NCI-H2107 (cell line): ENCODE measurements around the gene PHF21A.

Source experiments
- DNase-seq: peaks from one replicate; lab custom pipeline; 2025; lab: John Stamatoyannopoulos, UW

The PHF21A gene

DNA sequence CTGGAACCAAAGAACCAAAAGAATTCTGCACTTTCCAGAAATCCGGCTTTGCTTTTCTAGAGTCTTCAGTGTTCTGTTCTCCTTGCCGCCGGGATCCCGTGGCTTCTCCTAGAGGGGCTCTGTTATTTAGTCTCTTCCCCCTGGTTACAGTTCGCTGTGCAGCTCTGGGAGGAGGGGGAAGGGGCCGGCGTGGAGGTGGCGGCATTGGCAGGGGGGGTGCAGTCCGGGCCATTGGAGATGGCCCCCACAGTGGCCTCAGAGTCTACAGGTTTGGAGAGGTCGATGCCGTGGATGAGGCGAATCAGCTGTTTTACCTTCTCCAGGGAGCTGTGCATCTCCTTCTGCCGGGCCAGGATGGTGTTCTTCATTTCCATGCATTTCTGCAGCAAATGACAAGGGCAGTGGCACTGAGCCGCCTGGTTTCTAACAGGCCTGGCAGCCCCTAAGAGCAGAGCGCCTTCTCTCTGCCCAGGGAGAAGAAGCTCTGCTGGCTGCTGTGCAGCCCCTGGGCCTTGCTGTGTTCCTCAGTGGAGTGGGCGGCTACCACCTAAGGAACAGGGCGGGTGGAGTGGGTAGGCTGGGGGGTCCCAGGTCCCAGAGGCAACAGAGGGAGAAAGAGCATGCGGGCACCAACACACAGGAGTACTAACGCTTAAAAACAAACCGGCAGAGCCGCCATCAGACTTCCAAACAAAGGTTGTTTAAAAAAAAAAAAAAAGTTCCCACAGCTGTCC is 187.2 kb downstream of the PHF21A start:
- DNase-seq: no peak

DNA sequence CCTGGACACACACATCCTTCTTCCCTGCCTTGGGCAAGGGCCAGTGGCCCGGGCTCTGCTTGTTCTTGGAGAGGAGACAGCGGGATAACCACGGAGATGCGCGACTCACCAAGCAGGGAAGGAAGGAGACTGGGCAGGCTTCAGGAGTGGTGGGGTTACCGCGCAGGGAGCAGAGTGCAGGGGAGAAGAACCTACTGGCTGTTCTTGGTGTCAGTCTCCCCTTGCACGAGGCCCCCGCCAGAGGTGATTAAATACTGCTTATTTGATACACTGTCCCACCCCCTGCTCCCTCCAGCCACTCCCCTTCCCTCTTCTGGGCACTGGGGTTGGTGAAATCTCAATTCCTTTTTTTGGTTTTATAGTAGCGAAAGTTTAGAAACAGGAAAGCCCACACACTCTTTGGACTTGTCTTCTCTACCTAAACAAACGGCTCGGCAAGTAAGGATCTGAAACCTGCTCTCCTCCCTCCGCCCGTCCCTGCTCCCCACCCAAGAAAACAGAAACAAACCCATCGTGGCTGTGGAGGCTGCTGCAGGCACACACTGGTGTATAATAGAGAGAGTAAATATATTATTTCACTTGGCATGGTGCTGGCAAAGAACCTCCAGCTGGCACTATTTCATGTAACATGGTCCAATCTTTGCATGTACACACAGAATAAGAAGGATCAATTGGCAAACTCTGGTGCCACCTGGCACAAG is 188.0 kb downstream of the PHF21A start:
- no peak for DNase-seq

DNA sequence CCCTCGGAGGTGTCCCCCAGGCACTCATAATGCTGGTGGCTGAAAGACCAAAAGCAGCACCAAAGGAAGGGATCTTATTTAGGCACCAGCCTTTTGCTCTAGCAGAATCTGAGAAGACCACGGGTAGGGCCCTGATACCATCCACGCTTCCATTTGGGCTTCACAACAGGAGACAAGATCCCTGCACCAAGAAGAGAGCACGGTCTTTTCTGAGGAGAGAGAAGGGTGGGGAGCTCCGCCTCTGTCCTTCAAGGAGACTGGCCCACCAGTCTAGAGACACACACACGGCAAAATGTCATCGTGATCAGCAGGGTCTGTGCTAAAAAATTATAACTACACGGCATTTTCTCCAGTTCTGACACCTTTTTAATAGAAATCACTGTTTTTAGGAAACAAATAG is 189.0 kb downstream of the PHF21A start:
- DNase-seq: no peak

DNA sequence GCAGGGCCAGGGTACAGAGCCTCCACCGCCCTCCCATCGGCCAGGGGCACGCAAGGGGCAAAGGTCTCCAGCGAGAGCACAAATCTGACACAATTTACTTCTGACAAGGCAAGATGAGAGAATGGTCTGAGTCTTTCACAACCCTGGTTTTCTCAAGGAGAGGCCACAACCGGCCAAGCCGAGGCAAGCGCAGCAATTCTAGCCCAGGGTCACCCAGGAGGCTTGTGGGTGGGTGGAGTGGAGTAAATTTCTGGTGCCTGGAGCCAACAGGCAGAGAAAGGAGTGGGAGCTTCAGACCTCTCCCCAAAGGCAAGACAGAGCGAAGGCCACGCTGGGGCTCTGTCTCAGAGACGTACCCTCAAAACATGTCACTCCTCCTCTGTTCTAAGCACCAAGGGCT is 189.5 kb downstream of the PHF21A start:
- DNase-seq: no peak

DNA sequence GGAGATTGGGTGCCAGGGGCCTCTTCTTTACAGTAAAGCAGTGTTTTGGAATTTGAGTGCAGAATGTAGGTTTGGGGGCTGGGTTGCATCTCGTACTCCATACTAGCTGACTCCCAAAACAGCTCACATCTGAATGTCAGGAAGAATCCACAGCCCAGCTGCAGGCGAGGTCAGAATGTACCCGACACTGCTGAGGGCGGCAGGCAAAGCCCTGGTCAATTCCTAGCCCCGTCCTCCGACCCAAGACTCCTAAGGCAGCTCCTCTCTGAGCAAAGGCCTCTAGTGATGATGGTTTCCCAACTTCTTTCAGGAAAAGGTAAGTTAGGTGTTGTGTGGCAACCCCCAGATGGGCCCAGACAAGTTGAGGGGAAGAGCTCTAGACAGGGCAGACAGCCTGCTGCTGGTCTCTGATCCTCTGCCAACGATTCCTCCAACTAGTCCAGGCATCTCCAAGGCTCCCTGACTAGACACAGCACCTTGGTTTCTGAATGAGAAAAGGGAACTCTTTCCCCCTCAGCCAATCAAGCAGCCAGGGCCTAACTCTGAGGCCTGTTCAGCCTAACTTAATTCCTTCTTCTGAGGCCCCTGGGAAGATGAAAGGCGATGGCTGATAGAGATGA is 190.2 kb downstream of the PHF21A start:
- DNase-seq: no peak

DNA sequence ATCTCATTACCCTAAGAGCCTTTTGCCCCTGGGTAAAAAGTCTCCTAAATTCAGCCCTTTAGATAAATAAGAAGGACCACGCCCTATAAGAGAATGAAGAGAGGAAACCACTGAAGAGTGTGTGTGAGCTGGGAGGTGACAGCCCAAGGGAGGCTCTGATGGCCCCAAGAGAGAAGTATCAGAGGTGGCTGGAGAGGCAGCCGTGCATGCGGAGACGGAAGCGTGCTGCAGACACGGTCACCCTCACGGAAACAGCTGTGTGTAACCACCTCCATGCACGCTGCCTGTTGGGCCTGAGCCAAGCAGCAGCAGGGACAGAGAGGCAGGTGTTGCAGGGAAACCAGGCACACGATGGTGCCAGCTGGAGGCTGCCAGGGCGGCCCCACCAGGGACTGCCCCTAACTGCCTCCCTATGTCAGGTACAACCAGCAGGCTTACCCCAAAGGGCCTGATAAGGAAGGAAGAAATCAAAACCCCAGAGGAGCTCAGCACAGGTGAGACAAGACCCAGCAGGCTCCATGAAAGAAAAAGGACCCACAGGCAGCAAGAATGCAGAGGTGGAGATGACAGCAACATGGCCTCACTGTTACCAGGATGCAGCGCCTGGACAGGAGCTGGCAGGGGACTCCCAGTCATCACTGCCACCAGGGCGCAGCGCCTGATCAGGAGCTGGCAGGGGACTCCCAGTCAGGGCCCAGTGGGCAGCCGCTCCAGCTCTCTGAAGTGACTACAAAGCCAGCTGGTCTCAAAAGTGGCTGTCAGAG is 191.0 kb downstream of the PHF21A start:
- DNase-seq: peak; percentile 64

DNA sequence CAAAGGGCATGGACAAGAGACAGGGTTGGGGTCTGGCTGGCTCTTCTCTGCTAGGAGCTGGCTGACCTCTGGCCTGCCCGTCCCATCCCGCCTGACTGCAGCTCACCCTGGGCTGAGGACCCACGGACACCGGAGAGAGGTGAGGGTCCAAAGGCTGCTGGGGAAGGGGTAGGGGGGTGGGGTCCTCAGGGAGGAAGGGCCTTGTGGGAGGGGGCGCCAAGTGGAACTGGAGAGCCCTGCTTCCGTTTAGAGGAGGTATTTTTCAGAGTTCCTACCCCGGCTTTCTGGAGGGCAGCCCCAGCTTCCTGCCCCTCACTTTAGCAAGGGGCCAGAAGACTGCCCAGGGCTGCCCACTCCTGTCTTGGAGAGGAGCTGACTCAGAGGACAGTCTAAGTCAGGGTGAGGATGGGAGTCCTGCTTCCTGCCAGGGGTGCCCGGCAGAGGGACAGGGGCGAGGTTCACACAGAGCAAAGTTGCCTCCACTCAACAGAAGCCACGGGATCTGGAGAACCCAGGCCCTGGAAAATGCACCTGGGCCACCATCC is 191.7 kb downstream of the PHF21A start:
- no peak for DNase-seq

DNA sequence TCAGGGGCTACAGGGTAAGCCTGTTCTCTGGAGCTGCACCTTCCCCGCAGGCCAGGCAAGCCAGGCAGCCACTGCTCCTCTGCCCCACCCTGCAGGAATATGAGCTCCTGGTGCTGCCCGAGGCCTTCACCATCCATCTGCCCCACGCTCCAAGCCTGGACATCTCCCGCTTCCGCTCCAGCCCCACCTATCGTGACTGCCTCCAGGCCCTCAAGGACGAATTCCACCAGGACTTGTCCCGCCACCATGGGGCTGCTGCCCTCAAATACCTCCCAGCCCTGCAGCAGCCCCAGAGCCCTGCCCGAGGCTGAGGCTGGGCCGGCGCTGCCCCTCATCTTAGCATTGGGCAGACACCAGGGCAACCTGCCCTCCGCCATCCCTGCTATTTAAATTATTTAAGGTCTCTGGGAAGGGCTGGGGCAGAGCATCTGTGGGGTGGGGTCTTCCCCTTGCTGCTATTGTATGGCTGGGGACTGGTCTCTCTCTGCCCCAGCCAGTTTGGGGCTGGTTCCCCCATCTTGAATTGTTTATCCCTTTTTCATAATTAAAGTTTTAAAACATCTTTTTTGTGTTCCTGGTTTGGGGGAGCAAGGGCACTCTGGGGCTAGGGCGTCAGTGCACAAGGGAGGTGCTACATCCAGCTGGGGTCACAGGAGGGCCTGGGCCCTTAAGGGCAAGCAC is 192.6 kb downstream of the PHF21A start:
- DNase-seq: no peak

DNA sequence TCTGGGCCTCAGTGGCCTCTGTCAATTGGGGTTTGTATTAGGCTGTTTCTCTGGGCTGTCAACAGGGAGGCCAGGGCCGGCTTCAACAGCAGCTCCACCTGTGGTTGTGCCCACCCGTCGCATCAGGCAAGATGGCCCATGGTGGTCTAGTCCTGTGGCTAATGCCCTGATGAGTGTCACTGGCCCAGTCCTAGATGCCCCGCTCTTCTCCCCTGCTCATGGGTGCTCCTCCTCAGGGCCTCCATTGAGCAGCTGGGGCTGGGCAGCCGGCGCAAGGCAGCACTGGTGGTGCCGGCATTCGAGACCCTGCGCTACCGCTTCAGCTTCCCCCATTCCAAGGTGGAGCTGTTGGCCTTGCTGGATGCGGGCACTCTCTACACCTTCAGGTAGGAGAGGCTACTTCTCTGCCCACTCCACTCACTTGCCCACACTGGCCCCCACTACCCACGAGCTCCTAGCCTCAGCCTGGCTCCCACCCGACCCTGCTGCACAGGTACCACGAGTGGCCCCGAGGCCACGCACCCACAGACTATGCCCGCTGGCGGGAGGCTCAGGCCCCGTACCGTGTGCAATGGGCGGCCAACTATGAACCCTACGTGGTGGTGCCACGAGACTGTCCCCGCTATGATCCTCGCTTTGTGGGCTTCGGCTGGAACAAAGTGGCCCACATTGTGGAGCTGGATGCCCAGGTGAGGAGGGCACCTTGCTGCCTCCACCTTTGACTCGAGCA is 193.4 kb downstream of the PHF21A start:
- no peak for DNase-seq

DNA sequence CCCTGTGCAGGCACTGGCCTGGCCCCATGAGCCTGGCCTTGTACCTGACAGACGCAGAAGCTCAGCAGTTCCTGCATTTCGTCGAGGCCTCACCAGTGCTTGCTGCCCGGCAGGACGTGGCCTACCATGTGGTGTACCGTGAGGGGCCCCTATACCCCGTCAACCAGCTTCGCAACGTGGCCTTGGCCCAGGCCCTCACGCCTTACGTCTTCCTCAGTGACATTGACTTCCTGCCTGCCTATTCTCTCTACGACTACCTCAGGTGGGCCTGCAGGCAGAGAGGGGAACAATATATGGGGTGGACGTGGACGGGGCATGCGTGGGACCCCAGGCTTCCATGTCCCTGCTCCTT is 193.9 kb downstream of the PHF21A start:
- DNase-seq: no peak

DNA sequence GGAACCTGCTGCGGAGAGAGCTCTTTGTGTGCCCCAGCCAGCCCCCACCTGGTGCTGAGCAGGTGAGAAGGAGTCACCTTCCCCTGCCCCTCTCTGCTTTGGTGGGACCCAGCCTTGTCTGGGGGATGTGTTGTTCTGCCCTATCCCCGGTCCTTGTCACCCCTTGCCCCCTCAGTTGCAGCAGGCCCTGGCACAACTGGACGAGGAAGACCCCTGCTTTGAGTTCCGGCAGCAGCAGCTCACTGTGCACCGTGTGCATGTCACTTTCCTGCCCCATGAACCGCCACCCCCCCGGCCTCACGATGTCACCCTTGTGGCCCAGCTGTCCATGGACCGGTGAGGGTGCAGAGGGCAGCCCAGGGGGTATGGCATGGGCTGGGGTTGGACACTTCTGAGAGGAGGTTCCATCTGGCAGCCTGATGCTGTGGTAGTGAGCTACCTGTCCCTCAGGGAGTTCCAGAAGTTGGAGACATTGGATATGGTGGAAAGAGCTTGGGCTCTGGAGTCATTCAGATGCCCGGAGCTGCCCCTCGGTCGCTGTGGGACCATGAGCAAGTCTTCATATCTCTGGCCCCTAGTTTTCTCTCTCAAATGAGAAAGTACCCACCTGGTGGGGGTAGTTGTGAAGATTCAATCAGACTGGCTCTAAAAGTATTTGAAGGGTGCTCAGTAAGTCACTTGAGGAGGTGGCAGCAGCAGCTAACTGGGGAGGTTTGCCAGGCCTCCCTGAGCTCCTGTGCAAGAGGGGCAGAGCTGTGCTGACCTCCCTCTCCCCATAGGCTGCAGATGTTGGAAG is 194.5 kb downstream of the PHF21A start:
- DNase-seq: no peak

DNA sequence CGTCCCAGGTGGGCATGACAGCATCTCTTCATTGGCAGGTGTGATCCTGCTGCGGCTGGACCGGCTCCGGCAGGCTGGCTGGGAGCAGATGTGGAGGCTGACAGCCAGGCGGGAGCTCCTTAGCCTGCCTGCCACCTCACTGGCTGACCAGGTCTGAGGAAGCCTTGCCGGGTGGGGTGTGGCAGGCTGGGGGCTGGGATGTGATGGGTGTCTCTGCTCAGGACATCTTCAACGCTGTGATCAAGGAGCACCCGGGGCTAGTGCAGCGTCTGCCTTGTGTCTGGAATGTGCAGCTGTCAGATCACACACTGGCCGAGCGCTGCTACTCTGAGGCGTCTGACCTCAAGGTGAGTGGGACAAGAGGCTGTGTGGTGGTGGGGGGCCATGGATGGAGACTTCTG is 195.3 kb downstream of the PHF21A start:
- no peak for DNase-seq

DNA sequence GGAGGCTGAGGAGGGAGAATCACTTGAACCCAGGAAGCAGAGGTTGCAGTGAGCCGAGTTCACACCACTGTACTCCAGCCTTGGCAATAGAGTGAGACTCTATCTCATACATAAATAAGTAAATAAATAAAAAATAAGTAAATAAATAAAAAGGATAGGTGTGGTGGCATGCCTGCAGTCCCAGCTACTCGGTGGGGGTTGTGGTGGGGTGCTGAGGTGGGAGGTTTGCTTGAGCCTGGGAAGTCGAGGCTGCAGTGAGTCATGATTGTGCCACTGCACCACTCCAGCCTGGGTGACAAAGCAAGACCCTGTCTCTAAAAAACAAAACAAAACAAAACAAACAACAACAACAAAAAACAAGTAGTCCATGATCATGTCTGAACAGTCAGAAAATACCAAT is 195.7 kb downstream of the PHF21A start:
- DNase-seq: no peak

DNA sequence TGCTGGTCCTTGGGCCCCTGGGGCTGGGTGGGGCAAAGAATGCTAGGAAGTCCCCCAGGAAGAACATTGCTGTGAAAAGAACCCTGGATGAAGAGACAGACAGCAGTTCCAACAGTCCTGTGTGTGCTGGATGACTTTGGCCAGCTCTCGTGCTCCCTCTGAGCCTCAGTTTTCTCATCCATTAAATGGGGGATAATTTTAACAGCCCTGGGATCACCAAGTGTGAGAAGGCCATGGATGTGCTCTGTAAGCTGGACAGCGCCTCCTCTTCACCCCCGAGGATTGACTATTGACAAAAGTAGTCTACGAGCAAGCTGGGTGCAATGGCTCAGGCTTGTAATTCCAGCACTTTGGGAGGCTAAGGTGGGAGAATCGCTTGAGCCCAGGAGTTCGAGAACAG is 196.3 kb downstream of the PHF21A start:
- no peak for DNase-seq

DNA sequence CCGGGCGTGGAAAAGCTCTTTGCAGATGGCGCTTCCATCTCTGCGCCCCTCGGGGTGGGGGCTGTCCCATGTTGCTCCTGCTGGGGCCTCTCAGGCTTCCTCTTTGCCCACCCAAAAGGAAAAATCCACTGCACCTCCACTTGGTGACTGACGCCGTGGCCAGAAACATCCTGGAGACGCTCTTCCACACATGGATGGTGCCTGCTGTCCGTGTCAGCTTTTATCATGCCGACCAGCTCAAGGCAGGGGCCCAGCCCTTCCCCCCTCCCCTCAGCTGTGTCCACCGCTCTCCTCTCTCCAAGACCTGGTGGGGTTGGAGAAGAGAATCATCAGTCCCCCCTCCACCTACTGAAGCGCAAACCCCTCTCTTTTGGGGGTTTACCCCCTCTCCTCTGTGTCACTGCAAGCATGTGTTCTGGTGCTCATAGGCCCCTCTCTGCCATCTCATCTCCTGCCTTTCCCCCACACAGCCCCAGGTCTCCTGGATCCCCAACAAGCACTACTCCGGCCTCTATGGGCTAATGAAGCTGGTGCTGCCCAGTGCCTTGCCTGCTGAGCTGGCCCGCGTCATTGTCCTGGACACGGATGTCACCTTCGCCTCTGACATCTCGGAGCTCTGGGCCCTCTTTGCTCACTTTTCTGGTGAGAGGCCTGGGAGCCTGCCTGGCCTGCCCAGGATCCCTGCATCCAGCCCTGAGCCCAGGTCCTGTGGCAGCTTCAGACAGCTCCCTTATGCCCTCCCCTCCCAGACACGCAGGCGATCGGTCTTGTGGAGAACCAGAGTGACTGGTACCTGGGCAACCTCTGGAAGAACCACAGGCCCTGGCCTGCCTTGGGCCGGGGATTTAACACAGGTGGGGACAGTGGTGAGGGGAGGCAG is 197.0 kb downstream of the PHF21A start:
- DNase-seq: no peak

DNA sequence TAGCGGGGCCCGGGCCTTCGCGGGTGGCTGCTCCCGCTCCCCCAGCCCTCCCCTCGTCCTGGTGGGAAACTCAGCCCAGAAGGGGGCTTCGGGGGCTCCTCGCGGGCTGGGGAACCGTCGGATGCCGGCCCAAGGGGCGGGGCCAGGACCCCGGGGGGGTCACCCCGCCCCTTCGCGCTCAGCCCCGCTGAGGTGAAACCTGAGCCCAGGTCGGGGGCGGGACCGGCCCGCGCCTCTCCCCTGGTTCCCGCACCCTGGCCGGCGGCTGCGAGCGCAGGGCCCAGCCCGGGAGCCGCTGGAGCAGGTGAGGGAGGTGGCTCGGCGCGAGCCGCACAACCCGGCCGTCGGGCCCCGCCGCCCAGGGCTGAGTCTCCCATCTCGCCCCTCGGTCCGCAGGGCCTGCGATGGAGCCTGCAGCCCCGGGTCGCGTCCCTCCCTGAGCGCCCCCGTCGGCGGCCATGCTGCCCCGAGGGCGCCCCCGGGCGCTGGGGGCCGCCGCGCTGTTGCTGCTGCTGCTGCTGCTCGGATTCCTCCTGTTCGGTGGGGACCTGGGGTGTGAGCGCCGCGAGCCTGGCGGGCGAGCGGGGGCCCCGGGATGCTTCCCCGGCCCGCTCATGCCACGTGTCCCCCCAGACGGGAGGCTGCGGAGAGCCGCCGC is 198.7 kb downstream of the PHF21A start, which contains the start of gene LARGE2:
LARGE2 (plus strand) TSS at position 232 of the 658 bp plus-strand sequence; CDS start at position 459, 227 bp downstream.
- DNase-seq: peak; percentile 36

DNA sequence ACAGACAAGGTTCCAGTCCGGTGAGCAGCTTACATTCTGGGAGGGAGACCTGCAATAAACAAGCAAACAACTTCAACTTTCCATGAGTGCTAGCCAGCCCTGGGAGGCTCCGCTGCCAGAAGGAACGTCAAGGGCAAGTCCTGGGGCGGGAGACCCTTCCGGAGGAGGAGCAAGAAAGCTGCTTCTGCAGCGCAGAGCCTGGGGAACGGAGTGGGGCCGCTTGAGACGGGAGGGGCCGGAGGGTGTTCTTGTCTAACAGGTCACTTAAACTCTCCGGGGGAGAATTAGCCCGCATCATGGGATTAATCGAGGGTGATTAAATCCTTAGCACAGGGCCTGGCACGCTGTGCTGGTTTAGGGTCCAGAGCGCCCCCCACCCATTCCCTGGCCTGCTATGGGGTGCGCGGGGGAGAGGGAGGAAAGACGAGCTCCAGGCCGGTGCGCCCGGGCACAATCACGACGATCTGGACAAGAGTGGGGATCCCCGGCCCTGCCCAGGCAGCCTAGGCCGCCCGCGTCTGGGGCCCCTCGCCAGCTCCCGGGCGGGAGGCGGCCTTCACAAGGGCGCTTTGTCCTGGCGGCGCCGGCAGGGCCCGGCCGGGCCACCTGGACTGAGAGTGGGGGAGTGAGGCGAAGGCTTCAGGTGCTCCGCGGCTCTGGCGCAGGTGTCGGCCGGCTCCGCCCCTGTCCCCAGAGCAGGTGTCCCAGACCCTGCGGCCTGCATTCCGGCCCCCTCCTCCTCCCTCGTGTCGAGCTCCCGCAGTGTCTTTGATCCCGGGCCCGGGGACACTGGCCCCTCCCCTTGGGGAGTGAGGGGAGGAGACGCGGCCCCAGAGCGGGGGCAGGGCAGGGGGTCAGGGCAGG is 199.5 kb downstream of the PHF21A start:
- DNase-seq: peak; percentile 70
